C4-2B (cell line): ENCODE data around the gene CTR9.

Experiments
- ZFX ChIP-seq: fragments of 450-650 bp; IDR thresholded peaks from 2 replicates; pipeline ENCODE4 v1.6.1; 2017
- TF ChIP-seq, protein P1 (sequence below): fragments of 450-650 bp; conservative IDR thresholded peaks from 2 replicates; pipeline ENCODE4 v1.5.1; 2017; ENCODE audit warnings: mild to moderate bottlenecking

DNA sequence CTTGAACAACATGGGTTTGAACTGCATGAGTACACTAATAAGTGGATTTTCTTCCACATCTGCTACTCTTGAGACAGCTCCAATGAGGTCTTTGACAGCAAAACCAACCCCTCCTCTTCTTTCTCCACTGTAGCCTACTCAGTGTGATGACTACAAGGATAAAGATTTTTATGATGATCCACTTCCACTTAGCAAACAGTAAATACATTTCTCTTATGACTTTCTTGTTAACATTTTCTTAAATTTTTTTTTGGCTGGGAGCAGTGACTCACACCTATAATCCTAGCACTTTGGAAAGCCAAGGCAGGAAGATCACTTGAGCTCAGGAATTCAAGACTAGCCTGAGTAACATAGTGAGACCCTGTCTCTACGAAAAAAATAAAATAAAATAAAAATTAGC is 67.5 kb downstream of the CTR9 start:
- TF ChIP-seq, protein P1, sequence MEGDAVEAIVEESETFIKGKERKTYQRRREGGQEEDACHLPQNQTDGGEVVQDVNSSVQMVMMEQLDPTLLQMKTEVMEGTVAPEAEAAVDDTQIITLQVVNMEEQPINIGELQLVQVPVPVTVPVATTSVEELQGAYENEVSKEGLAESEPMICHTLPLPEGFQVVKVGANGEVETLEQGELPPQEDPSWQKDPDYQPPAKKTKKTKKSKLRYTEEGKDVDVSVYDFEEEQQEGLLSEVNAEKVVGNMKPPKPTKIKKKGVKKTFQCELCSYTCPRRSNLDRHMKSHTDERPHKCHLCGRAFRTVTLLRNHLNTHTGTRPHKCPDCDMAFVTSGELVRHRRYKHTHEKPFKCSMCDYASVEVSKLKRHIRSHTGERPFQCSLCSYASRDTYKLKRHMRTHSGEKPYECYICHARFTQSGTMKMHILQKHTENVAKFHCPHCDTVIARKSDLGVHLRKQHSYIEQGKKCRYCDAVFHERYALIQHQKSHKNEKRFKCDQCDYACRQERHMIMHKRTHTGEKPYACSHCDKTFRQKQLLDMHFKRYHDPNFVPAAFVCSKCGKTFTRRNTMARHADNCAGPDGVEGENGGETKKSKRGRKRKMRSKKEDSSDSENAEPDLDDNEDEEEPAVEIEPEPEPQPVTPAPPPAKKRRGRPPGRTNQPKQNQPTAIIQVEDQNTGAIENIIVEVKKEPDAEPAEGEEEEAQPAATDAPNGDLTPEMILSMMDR, result no peak
- TF ChIP-seq ZFX, result no peak
